HL-60 (cell line): Measurements from ENCODE around the gene HIVEP1.
A peak's percentile ranks its signal among the peaks of the same experiment; 100 is the strongest.

Experiments
- DNase-seq, 2 experiments: peaks; one replicate each; pipeline ENCODE4 v3.0.0-alpha.2; 2010 to 2020; ENCODE audit warnings: low read depth in 1 of 2, low spot score in 1 of 2
- H3K27ac ChIP-seq: fragments of 250-450 bp; sonication (Bioruptor Pico); replicated peaks from 2 replicates; pipeline ENCODE4 v1.5.1; 2020; ENCODE audit warnings: mild to moderate bottlenecking, moderate library complexity
- H3K27me3 ChIP-seq: fragments of 250-450 bp; sonication (Bioruptor Pico); 2 replicates; pipeline ENCODE4 v1.5.1; 2021; ENCODE audit warnings: mild to moderate bottlenecking, moderate library complexity; ENCODE audit not compliant: insufficient read depth, poor library complexity, severe bottlenecking
- H3K4me3 ChIP-seq: replicated peaks from 2 replicates; pipeline ENCODE4 v1.5.1; 2011; ENCODE audit warnings: mild to moderate bottlenecking, control low read depth, low read length; ENCODE audit not compliant: insufficient read depth
- GABPA ChIP-seq: IDR thresholded peaks from 2 replicates; pipeline ENCODE4 v1.6.1; 2012; ENCODE audit warnings: low read depth
- POLR2AphosphoS5 ChIP-seq: IDR thresholded peaks from 2 replicates; pipeline ENCODE4 v1.6.1; 2012; ENCODE audit warnings: low read depth
- SPI1 ChIP-seq: IDR thresholded peaks from 2 replicates; pipeline ENCODE4 v1.6.1; 2012; ENCODE audit warnings: low read depth, mild to moderate bottlenecking, borderline replicate concordance
- TF ChIP-seq, protein P1 (sequence below): IDR thresholded peaks from 2 replicates; pipeline ENCODE4 v1.6.1; 2012; ENCODE audit warnings: low read depth; ENCODE audit not compliant: insufficient replicate concordance
- TF ChIP-seq, protein P2 (sequence below): IDR thresholded peaks from one replicate; pipeline ENCODE4 v1.5.1; 2011; ENCODE audit warnings: low read length, control low read depth, inconsistent platforms; ENCODE audit not compliant: insufficient read depth

HIVEP1 gene

DNA sequence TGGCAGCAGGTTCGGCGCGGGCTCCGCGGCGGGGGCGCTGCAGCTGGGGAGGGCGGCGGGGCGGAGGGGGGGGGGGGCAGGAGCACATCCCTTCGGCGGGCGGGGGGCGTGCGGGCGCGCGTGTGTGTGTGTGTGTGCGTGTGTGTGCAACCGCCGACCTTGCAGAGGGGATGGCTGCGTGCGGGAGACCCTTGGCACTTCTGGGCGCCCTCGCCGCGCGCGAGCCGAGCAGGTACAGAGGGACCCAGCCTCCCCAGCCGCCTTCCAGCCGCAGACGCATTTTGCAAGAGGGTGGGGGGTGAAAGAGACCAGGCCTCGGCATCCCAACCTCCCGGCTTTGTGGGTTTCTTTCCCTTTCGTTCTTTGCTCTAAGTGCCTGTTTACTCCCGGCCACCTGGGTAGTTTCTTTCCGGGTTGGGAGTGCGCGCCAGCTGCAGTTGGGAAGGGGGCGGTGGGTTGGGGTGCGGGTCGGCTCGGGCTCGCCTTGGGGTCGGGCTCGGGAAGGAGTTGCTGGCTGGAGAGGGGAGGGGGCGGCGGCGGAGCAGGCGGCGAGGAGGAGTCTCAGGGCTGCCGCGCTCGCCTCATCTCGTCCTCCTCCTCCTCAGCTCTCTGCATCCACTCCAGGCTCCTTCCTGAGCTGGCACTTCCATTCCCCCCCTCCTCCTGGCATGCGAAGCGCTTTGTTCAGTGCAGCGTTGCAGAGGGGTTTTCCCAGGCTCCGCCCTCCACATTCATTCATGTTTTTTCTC is 620 bp downstream of the HIVEP1 start:
- TF ChIP-seq POLR2AphosphoS5 (peak; percentile 40; the same call in 1 of the 2 replicates), SPI1 (no peak), GABPA (no peak)
- TF ChIP-seq, protein P1, sequence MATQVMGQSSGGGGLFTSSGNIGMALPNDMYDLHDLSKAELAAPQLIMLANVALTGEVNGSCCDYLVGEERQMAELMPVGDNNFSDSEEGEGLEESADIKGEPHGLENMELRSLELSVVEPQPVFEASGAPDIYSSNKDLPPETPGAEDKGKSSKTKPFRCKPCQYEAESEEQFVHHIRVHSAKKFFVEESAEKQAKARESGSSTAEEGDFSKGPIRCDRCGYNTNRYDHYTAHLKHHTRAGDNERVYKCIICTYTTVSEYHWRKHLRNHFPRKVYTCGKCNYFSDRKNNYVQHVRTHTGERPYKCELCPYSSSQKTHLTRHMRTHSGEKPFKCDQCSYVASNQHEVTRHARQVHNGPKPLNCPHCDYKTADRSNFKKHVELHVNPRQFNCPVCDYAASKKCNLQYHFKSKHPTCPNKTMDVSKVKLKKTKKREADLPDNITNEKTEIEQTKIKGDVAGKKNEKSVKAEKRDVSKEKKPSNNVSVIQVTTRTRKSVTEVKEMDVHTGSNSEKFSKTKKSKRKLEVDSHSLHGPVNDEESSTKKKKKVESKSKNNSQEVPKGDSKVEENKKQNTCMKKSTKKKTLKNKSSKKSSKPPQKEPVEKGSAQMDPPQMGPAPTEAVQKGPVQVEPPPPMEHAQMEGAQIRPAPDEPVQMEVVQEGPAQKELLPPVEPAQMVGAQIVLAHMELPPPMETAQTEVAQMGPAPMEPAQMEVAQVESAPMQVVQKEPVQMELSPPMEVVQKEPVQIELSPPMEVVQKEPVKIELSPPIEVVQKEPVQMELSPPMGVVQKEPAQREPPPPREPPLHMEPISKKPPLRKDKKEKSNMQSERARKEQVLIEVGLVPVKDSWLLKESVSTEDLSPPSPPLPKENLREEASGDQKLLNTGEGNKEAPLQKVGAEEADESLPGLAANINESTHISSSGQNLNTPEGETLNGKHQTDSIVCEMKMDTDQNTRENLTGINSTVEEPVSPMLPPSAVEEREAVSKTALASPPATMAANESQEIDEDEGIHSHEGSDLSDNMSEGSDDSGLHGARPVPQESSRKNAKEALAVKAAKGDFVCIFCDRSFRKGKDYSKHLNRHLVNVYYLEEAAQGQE: no peak
- TF ChIP-seq, protein P2, sequence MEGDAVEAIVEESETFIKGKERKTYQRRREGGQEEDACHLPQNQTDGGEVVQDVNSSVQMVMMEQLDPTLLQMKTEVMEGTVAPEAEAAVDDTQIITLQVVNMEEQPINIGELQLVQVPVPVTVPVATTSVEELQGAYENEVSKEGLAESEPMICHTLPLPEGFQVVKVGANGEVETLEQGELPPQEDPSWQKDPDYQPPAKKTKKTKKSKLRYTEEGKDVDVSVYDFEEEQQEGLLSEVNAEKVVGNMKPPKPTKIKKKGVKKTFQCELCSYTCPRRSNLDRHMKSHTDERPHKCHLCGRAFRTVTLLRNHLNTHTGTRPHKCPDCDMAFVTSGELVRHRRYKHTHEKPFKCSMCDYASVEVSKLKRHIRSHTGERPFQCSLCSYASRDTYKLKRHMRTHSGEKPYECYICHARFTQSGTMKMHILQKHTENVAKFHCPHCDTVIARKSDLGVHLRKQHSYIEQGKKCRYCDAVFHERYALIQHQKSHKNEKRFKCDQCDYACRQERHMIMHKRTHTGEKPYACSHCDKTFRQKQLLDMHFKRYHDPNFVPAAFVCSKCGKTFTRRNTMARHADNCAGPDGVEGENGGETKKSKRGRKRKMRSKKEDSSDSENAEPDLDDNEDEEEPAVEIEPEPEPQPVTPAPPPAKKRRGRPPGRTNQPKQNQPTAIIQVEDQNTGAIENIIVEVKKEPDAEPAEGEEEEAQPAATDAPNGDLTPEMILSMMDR: no peak
- Histone ChIP-seq H3K4me3 (peak overlapping the region; percentile 83), H3K27ac (peak overlapping the region; percentile 72), H3K27me3 (no peaks in the 10 kb centered on the region)
- DNase-seq: peak; percentile 35 to 65

DNA sequence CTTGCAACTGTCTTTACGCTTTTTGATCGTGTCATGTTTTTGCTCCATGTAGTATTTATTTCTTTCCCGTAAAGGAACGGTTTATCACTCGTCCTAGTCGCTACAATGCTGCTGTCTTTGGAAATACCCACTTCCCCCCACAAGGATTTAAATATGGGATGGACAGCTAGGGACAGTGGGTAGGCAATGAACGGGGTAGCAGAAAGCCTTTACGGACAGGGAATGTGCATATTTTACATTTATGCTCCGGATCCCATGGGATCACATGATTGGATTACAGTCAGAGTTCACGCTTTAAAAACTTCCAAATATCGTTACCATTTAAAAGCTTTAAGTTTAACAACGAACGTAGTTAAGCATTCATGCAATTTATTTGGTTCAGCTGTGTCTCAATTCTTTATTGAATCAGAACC is 1.2 kb downstream of the HIVEP1 start:
- Histone ChIP-seq H3K27ac (peak overlapping the region; percentile 72), H3K27me3 (no peaks in the 10 kb centered on the region), H3K4me3 (peak overlapping the region; percentile 83)
- TF ChIP-seq POLR2AphosphoS5 (no peak), GABPA (no peak), SPI1 (peak; percentile 21; the same call in 1 of the 2 replicates)
- TF ChIP-seq, protein P1: no peak
- TF ChIP-seq, protein P2: no peak
- no peak for DNase-seq

DNA sequence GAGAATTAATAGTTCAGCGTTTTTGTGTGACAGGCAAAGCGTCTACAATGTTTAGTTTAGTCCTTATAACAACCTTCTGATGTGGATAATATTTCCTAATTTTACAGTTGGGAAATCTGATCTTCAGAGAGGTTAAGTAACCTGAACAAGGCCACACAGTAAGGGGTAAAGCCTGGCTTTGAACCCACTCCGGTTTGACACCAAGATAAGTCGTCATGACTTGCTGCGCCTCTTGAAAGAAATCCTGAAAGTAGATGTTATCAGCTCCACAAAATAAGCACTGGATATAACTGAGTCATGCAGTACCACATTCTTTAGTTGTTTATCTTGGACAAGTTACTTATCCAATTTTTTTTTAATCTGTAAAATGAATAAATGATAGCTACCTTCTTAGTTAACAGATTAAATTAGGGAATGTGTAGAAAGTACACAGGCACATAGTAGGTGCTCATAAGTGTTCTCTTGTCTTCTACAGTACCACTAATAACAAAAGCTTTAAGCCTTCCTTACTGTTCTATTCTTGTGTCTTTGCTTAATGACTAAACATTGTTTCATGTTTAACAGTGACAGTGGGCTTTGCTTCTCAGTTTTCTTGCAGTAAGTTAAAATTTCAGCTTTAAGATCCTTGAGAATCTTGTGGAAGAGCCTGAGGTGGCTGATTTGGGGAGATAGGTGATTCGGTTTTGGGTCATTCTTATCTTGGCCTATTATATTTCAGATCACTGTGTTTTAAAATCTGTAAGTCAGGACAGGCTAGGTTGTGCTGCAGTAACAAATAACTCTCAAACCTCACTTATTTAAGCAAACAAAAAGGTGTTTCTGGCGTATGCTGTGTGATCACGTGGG is 2.1 kb downstream of the HIVEP1 start:
- TF ChIP-seq, protein P2: no peak
- TF ChIP-seq POLR2AphosphoS5 (no peak), SPI1 (no peak), GABPA (no peak)
- TF ChIP-seq, protein P1: no peak
- Histone ChIP-seq H3K27ac (no peak overlapping the region), H3K27me3 (no peaks in the 10 kb centered on the region), H3K4me3 (no peak overlapping the region)
- no peak for DNase-seq
